H9 (cell line): ENCODE measurements around the gene MOCS3. TPM values are rescaled to one million over a fixed set of nuclear protein-coding genes. Genes with fewer than 3 reads are reported as not detected.

ENCODE experiments used
- DNase-seq: peaks from one replicate; pipeline ENCODE4 v3.0.0-alpha.2; 2017
- H2AFZ ChIP-seq: one replicate; pipeline ENCODE4 v1.6.1; 2013; ENCODE audit warnings: mild to moderate bottlenecking, low read length, control low read depth, moderate library complexity
- H2AK5ac ChIP-seq: 2 replicates; pipeline ENCODE4 v1.6.1; 2013; ENCODE audit warnings: low read length, control low read depth, mixed read lengths; ENCODE audit not compliant: insufficient read length
- H2BK120ac ChIP-seq: one replicate; pipeline ENCODE4 v1.6.1; 2013; ENCODE audit warnings: low read depth, mild to moderate bottlenecking, low read length, control low read depth, inconsistent platforms; ENCODE audit not compliant: poor library complexity, severe bottlenecking
- H2BK12ac ChIP-seq: 2 replicates; pipeline ENCODE4 v1.6.1; 2013; ENCODE audit warnings: low read length, control low read depth, mixed read lengths, low read depth; ENCODE audit not compliant: insufficient read length
- H2BK15ac ChIP-seq: 2 replicates; pipeline ENCODE4 v1.6.1; 2013; ENCODE audit warnings: low read depth, low read length, control low read depth
- H2BK20ac ChIP-seq: one replicate; pipeline ENCODE4 v1.6.1; 2013; ENCODE audit warnings: low read depth, mild to moderate bottlenecking, low read length, control low read depth, inconsistent platforms; ENCODE audit not compliant: poor library complexity, severe bottlenecking
- H2BK5ac ChIP-seq: 2 replicates; pipeline ENCODE4 v1.6.1; 2013; ENCODE audit warnings: low read length, control low read depth, mixed read lengths; ENCODE audit not compliant: insufficient read length
- H3K14ac ChIP-seq: 2 replicates; pipeline ENCODE4 v1.6.1; 2013; ENCODE audit warnings: low read length, control low read depth; ENCODE audit not compliant: insufficient read depth
- H3K18ac ChIP-seq: 2 replicates; pipeline ENCODE4 v1.6.1; 2013; ENCODE audit warnings: low read depth, mild to moderate bottlenecking, mixed read lengths, low read length, control low read depth; ENCODE audit not compliant: insufficient read length
- H3K23ac ChIP-seq: 2 replicates; pipeline ENCODE4 v1.6.1; 2013; ENCODE audit warnings: low read length, control low read depth, mixed read lengths, low read depth; ENCODE audit not compliant: insufficient read length
- H3K23me2 ChIP-seq: 2 replicates; pipeline ENCODE4 v1.6.1; 2013; ENCODE audit warnings: low read depth, mild to moderate bottlenecking, mixed read lengths, low read length, control low read depth; ENCODE audit not compliant: insufficient read length, poor library complexity, severe bottlenecking
- H3K27ac ChIP-seq: 2 replicates; pipeline ENCODE4 v1.5.1; 2013; ENCODE audit warnings: low read length, control low read depth, mixed read lengths, low read depth; ENCODE audit not compliant: insufficient read length
- H3K27me3 ChIP-seq: 2 replicates; pipeline ENCODE4 v1.6.1; 2013; ENCODE audit warnings: low read length, control low read depth, inconsistent platforms; ENCODE audit not compliant: insufficient read depth
- H3K4ac ChIP-seq: 2 replicates; pipeline ENCODE4 v1.6.1; 2013; ENCODE audit warnings: low read depth, mild to moderate bottlenecking, control low read depth, inconsistent platforms, low read length, moderate library complexity
- H3K4me1 ChIP-seq: 2 replicates; pipeline ENCODE4 v1.6.1; 2013; ENCODE audit warnings: low read length, control low read depth, inconsistent platforms; ENCODE audit not compliant: insufficient read depth
- H3K4me2 ChIP-seq: 2 replicates; pipeline ENCODE4 v1.6.1; 2013; ENCODE audit warnings: low read length, control low read depth, mixed read lengths; ENCODE audit not compliant: insufficient read length, insufficient read depth
- H3K56ac ChIP-seq: 2 replicates; pipeline ENCODE4 v1.6.1; 2013; ENCODE audit warnings: low read depth, mild to moderate bottlenecking, mixed read lengths, low read length, control low read depth; ENCODE audit not compliant: insufficient read length
- H3K79me1 ChIP-seq: 2 replicates; pipeline ENCODE4 v1.6.1; 2013; ENCODE audit warnings: low read depth, mild to moderate bottlenecking, moderate library complexity, low read length, control low read depth, inconsistent platforms; ENCODE audit not compliant: insufficient read depth, poor library complexity, severe bottlenecking
- H3K79me2 ChIP-seq: 2 replicates; pipeline ENCODE4 v1.6.1; 2013; ENCODE audit warnings: low read length, control low read depth, inconsistent platforms; ENCODE audit not compliant: insufficient read depth
- H3K9ac ChIP-seq: 2 replicates; pipeline ENCODE4 v1.6.1; 2013; ENCODE audit warnings: low read length, control low read depth, mixed read lengths; ENCODE audit not compliant: insufficient read length; ENCODE audit errors: extremely low read depth
- H3K9me3 ChIP-seq: one replicate; pipeline ENCODE4 v1.6.1; 2013; ENCODE audit warnings: low read depth, low read length, inconsistent platforms; ENCODE audit not compliant: control insufficient read depth
- H3T11ph ChIP-seq: one replicate; pipeline ENCODE4 v1.6.1; 2013; ENCODE audit warnings: mild to moderate bottlenecking, low read length, control low read depth, inconsistent platforms
- H4K20me1 ChIP-seq: one replicate; pipeline ENCODE4 v1.6.1; 2013; ENCODE audit not compliant: control insufficient read depth, insufficient read length, insufficient read depth
- H4K5ac ChIP-seq: 2 replicates; pipeline ENCODE4 v1.6.1; 2013; ENCODE audit warnings: low read depth, mild to moderate bottlenecking, mixed read lengths, low read length, control low read depth; ENCODE audit not compliant: insufficient read length
- H4K8ac ChIP-seq: replicated peaks from 2 replicates; pipeline ENCODE4 v1.6.1; 2013; ENCODE audit warnings: low read length, control low read depth, mixed read lengths, low read depth; ENCODE audit not compliant: insufficient read length
- H4K91ac ChIP-seq: 2 replicates; pipeline ENCODE4 v1.6.1; 2013; ENCODE audit warnings: low read depth, mild to moderate bottlenecking, moderate library complexity, mixed read lengths, low read length, control low read depth; ENCODE audit not compliant: insufficient read length
- H3K27ac Mint-ChIP-seq, 3 experiments: 2 replicates in 2 of 3; 3 replicates in 1 of 3; pipeline ENCODE4 v1.8.0; 2020 to 2021; ENCODE audit warnings: mixed read lengths in 3 of 3, mild to moderate bottlenecking in 1 of 3, moderate library complexity in 1 of 3
- H3K27me3 Mint-ChIP-seq: 2 replicates; pipeline ENCODE4 v1.8.0; 2021; ENCODE audit warnings: low read depth, mild to moderate bottlenecking, moderate library complexity, mixed read lengths
- H3K36me3 Mint-ChIP-seq, 3 experiments: 2 replicates in 2 of 3; 3 replicates in 1 of 3; pipeline ENCODE4 v1.8.0; 2020 to 2021; ENCODE audit warnings: low read depth in 3 of 3, mixed read lengths in 3 of 3; ENCODE audit not compliant: insufficient read depth in 1 of 3
- H3K4me1 Mint-ChIP-seq, 2 experiments: 2 replicates each; pipeline ENCODE4 v1.8.0; 2020; ENCODE audit warnings: mixed read lengths in 2 of 2
- H3K4me3 Mint-ChIP-seq, 2 experiments: 2 replicates in 1 of 2; 3 replicates in 1 of 2; pipeline ENCODE4 v1.8.0; 2020 to 2021; ENCODE audit warnings: mild to moderate bottlenecking in 2 of 2, mixed read lengths in 2 of 2, moderate library complexity in 1 of 2
- H3K9me3 Mint-ChIP-seq, 2 experiments: 2 replicates in 1 of 2; 3 replicates in 1 of 2; pipeline ENCODE4 v1.8.0; 2020; ENCODE audit warnings: mild to moderate bottlenecking in 2 of 2, mixed read lengths in 2 of 2, moderate library complexity in 1 of 2
- CTCF ChIP-seq: fragments of 200-600 bp; sonication (generic); conservative IDR thresholded peaks from 3 replicates; pipeline ENCODE4 v1.8.0; 2021; ENCODE audit warnings: antibody characterized with exemption, mild to moderate bottlenecking
- WGBS: extraction: QIAGEN DNeasy Blood & Tissue Kit; methylation state at CpG from one replicate; pipeline ENCODE4 v1.1.7; 2013; ENCODE audit warnings: missing lambda C conversion rate, low lambda C conversion rate, mixed read lengths; ENCODE audit not compliant: insufficient read length; ENCODE audit errors: extremely low coverage; 5-methylcytosine and 5-hydroxymethylcytosine counted together
- total RNA-seq: library from RNA; stranded (reverse); gene quantifications from 2 replicates; pipeline ENCODE4 v1.2.1, GENCODE V29; 2021

The MOCS3 gene
- total RNA-seq, 1 experiment from 2014 or later: 9.0 TPM

GRCh38 chr20:50918403-50918802 is 40.2 kb upstream of the MOCS3 start:
- DNase-seq: no peak
- Histone ChIP-seq H4K20me1 (no peaks in the 10 kb centered on the region), H3K9me3 (no peaks in the 10 kb centered on the region), H3K79me1 (no peaks in the 10 kb centered on the region), H3K4me1 (peaks cover 5% of the 10 kb centered on the region; the same call in 1 of the 2 replicates), H2BK20ac (no peak overlapping the region), H3K9ac (no peak overlapping the region), H2AFZ (no peak overlapping the region), H2BK120ac (no peak overlapping the region), H2AK5ac (no peak overlapping the region), H2BK5ac (no peak overlapping the region), H3K27me3 (no peaks in the 10 kb centered on the region), H2BK15ac (no peak overlapping the region), H3T11ph (no peak overlapping the region), H3K4ac (no peak overlapping the region), H3K23me2 (no peaks in the 10 kb centered on the region), H3K27ac (no peak overlapping the region), H4K91ac (no peak overlapping the region), H3K23ac (no peak overlapping the region), H4K8ac (no peak overlapping the region), H4K5ac (no peak overlapping the region), H3K79me2 (peaks cover 86% of the 10 kb centered on the region), H3K56ac (no peak overlapping the region), H3K14ac (no peak overlapping the region), H2BK12ac (no peak overlapping the region), H3K18ac (no peak overlapping the region), H3K4me2 (no peak overlapping the region)
- H3K27me3 Mint-ChIP-seq: no peaks in the 10 kb centered on the region
- H3K27ac Mint-ChIP-seq: peak overlapping the region in 1 of 3 experiments; percentile 67; a peak in 2 of 7 replicates
- H3K36me3 Mint-ChIP-seq: peaks cover 12 to 63% (median 54%) of the 10 kb centered on the region in 3 experiments; a peak in 6 of 7 replicates
- H3K9me3 Mint-ChIP-seq: no peaks in the 10 kb centered on the region
- TF ChIP-seq CTCF: no peak
- H3K4me3 Mint-ChIP-seq: no peak overlapping the region
- whole genome bisulfite sequencing: no CpG with 5 or more reads among the region's 3 CpGs
- H3K4me1 Mint-ChIP-seq: peaks cover 57 to 74% of the 10 kb centered on the region in 2 experiments
